GM23248 (cell line): ENCODE results near the gene DLG1. TPM values are rescaled to one million over a fixed set of nuclear protein-coding genes. Genes with fewer than 3 reads are reported as not detected.

Source experiments
- DNase-seq: peaks from one replicate; pipeline ENCODE4 v3.0.0-alpha.2; 2015
- H2AFZ ChIP-seq: fragments of 200-600 bp; sonication (generic); 2 replicates; pipeline ENCODE4 v1.6.1; 2016; ENCODE audit warnings: antibody characterized with exemption
- H3F3A ChIP-seq: fragments of 200-600 bp; sonication (generic); 2 replicates; pipeline ENCODE4 v1.6.1; 2016; ENCODE audit warnings: mild to moderate bottlenecking, antibody characterized with exemption, mixed run types; ENCODE audit not compliant: insufficient read depth
- H3K27ac ChIP-seq: fragments of 200-600 bp; sonication (generic); 2 replicates; pipeline ENCODE4 v1.5.1; 2016; ENCODE audit warnings: mild to moderate bottlenecking
- H3K27me3 ChIP-seq: fragments of 200-600 bp; sonication (generic); replicated peaks from 2 replicates; pipeline ENCODE4 v1.6.1; 2016; ENCODE audit warnings: mild to moderate bottlenecking; ENCODE audit not compliant: insufficient read depth
- H3K36me3 ChIP-seq: fragments of 200-600 bp; sonication (generic); 2 replicates; pipeline ENCODE4 v1.6.1; 2016; ENCODE audit warnings: low read depth, mild to moderate bottlenecking
- H3K4me1 ChIP-seq: fragments of 200-600 bp; sonication (generic); 2 replicates; pipeline ENCODE4 v1.6.1; 2016; ENCODE audit warnings: mild to moderate bottlenecking; ENCODE audit not compliant: insufficient read depth
- H3K4me2 ChIP-seq: fragments of 200-600 bp; sonication (generic); one replicate; pipeline ENCODE4 v1.6.1; 2016; ENCODE audit warnings: mild to moderate bottlenecking; ENCODE audit not compliant: unreplicated experiment
- H3K4me3 ChIP-seq: fragments of 200-600 bp; sonication (generic); 2 replicates; pipeline ENCODE4 v1.5.1; 2016; ENCODE audit warnings: mild to moderate bottlenecking
- H3K79me2 ChIP-seq: fragments of 200-600 bp; sonication (generic); 2 replicates; pipeline ENCODE4 v1.6.1; 2016; ENCODE audit warnings: mild to moderate bottlenecking; ENCODE audit not compliant: insufficient read depth
- H3K9ac ChIP-seq: fragments of 200-600 bp; sonication (generic); 2 replicates; pipeline ENCODE4 v1.6.1; 2016; ENCODE audit warnings: mild to moderate bottlenecking
- H3K9me2 ChIP-seq: fragments of 200-600 bp; sonication (generic); 2 replicates; pipeline ENCODE4 v1.6.1; 2016; ENCODE audit warnings: mixed run types, mild to moderate bottlenecking, moderate library complexity; ENCODE audit not compliant: insufficient read depth
- H3K9me3 ChIP-seq: fragments of 200-600 bp; sonication (generic); one replicate; pipeline ENCODE4 v1.6.1; 2017; ENCODE audit warnings: low read depth
- H4K20me1 ChIP-seq: fragments of 200-600 bp; sonication (generic); 2 replicates; pipeline ENCODE4 v1.6.0; 2016; ENCODE audit not compliant: insufficient read depth
- EZH2 ChIP-seq: fragments of 200-600 bp; sonication (generic); IDR thresholded peaks from 2 replicates; pipeline ENCODE4 v1.6.1; 2018; ENCODE audit warnings: antibody characterized with exemption, mild to moderate bottlenecking; ENCODE audit not compliant: insufficient read depth, poor library complexity, severe bottlenecking
- EZH2phosphoT487 ChIP-seq: fragments of 200-600 bp; sonication (generic); IDR thresholded peaks from 2 replicates; pipeline ENCODE4 v1.6.1; 2018; ENCODE audit warnings: antibody characterized with exemption, moderate library complexity, mild to moderate bottlenecking, low read depth; ENCODE audit not compliant: insufficient read depth
- WGBS, 2 experiments: methylation state at CpG; one replicate each; pipeline ENCODE4 v1.1.6; 2015 to 2017; ENCODE audit warnings: low lambda C conversion rate in 2 of 2, low coverage in 1 of 2; ENCODE audit errors: missing lambda C conversion rate in 2 of 2; 5-methylcytosine and 5-hydroxymethylcytosine counted together
- in situ Hi-C: fragments of 300-500 bp; cut with MboI; formaldehyde crosslinking; loops from 2 replicates; pipeline ENCODE4 v1.15.0; 2020
- polyA plus RNA-seq: library from polyadenylated mRNA; unstranded; fragments of >200 nt; fragmentation: Nextera tagmentation; extraction: Ambion mirVana; gene quantifications from 2 replicates; pipeline ENCODE4 v1.2.1, GENCODE V29; 2016
- total RNA-seq: library from RNA; depleted of rRNA; stranded (reverse); fragments of >200 nt; shearing (Covaris generic); gene quantifications from 2 replicates; pipeline ENCODE4 v1.2.3, GENCODE V29; 2014

DLG1 gene
- total and polyA plus RNA-seq, 2 experiments from 2014 or later, result 23.2 to 45.9 TPM

DNA sequence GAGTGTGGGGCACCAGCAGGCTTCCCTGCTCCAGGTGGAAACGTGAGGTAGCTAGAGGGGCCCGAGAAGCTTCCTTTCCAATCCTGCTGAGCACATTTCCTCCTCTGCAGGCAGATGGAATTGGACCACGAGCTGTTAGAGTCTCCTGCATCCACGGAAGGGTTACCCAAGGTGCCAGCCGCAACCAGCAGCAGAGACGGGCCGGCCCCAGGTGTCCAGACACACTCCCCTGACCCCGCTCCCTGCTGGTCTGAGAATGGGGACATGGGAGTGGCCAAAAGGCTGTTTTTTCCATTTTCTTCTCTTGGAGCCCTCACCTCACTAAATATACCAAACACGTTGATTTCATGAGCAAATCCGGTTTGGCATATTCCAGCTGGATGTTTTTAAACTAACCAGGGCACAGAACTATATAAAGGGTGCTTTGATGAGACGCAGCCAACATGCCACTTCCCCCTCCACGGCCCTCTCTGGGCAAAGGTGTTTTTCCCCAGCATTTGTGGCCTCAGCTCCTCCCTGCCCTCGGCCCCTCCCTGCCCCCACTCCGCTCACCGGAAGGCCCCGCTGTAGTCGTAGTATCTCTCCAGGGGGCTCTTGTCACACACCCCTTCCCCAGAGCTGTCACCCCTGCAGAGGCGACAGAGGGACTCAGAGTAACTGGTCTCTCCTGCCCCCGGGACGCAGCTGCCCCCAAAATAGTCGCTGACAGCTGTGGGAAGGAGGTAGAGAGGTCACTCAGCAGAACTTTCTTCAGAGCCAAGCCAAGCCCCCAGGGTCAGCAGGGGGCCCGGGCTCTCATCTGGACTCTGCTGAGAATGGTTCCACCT, 275.8 kb downstream of the DLG1 start:
- Histone ChIP-seq H4K20me1 (no peaks in the 10 kb centered on the region), H3K9me3 (no peaks in the 10 kb centered on the region), H3K36me3 (no peaks in the 10 kb centered on the region), H3K4me2 (no peak overlapping the region), H3K79me2 (no peaks in the 10 kb centered on the region), H2AFZ (no peak overlapping the region), H3F3A (no peaks in the 10 kb centered on the region), H3K9me2 (no peaks in the 10 kb centered on the region), H3K27me3 (peaks cover 10% of the 10 kb centered on the region), H3K27ac (no peak overlapping the region), H3K4me3 (no peak overlapping the region), H3K9ac (no peak overlapping the region), H3K4me1 (no peaks in the 10 kb centered on the region)
- no peak for DNase-seq
- TF ChIP-seq EZH2 (no peak), EZH2phosphoT487 (no peak)
- WGBS, 2 experiments, result 60 to 66% methylated on average over 22 of the region's 22 CpGs
- in situ Hi-C loops, result no loop called here

DNA sequence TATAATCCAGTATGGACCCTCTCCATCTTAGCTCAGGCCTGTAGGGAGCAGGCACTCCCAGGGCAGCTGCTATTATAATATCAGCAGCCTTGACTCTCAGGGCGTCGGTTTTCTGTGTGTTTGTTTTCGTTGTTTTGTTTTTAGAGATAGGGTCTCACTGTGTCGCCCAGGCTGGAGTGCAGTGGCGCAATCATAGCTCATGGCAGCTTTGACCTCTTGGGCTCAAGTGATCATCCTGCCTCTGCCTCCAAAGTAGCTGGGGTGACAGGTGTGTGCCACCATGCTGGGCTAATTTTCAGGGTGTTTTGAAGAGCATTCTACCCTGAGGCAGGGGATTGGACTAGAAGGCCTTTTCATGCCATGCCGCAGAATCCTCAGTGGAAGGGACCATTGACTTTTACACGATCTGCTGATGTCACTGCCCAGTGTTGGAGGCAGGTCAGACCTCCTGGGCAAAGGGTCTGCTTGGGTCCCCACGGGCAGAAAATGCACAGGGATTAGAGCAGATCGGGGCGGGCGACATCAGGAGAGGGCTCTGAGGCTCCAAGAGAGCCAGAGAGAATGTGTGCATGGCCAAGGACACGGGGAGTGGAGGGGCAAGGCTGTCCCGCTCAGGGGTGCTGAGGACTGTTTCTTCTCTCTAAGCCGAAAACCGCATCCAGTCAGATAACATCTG, 276.5 kb downstream of the DLG1 start:
- H3K79me2 ChIP-seq, result no peaks in the 10 kb centered on the region
- in situ Hi-C loops, result no loop called here
- no peak overlapping the region for H2AFZ ChIP-seq
- no peaks in the 10 kb centered on the region for H3K36me3 ChIP-seq
- H3K4me1 ChIP-seq, result no peaks in the 10 kb centered on the region
- H3K9me2 ChIP-seq, result no peaks in the 10 kb centered on the region
- no peaks in the 10 kb centered on the region for H3K9me3 ChIP-seq
- H3K27me3 ChIP-seq, result peaks cover 10% of the 10 kb centered on the region
- no peak overlapping the region for H3K27ac ChIP-seq
- DNase-seq, result no peak
- H4K20me1 ChIP-seq, result no peaks in the 10 kb centered on the region
- H3K4me2 ChIP-seq, result no peak overlapping the region
- H3K9ac ChIP-seq, result no peak overlapping the region
- WGBS, 2 experiments, result 79 to 80% methylated on average over 15 of the region's 15 CpGs
- no peak overlapping the region for H3K4me3 ChIP-seq
- TF ChIP-seq EZH2phosphoT487, result no peak
- TF ChIP-seq EZH2, result no peak
- no peaks in the 10 kb centered on the region for H3F3A ChIP-seq

DNA sequence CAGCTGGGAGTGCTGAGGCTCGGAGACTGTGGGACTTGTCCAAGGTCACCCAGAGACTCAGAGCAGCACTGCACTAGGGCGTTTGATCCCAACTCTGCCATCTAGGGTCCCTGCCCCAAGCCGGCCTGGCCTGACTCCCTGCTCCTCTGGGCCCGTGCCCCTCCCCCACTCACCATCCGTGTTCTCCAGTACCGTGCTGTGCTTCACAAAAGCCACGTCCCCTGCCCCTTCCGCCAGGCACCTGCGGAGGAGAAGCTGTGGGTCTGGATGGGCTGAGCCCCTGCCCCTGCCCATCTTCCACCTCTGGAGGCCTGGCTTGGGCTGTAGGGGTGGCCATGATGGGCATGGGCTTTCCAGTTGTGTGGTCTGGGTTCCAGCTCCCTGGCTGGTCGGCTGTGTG, 277.2 kb downstream of the DLG1 start:
- DNase-seq, result no peak
- Histone ChIP-seq H3K4me3 (no peak overlapping the region), H3K27me3 (peaks cover 10% of the 10 kb centered on the region), H3K4me1 (no peaks in the 10 kb centered on the region), H3K9me2 (no peaks in the 10 kb centered on the region), H3K9me3 (no peaks in the 10 kb centered on the region), H3K79me2 (no peaks in the 10 kb centered on the region), H4K20me1 (no peaks in the 10 kb centered on the region), H3K9ac (no peak overlapping the region), H3F3A (no peaks in the 10 kb centered on the region), H3K27ac (no peak overlapping the region), H3K36me3 (no peaks in the 10 kb centered on the region), H3K4me2 (no peak overlapping the region), H2AFZ (no peak overlapping the region)
- TF ChIP-seq EZH2phosphoT487, result no peak
- TF ChIP-seq EZH2, result no peak
- 64 to 66% methylated on average over 10 of the region's 10 CpGs for WGBS, 2 experiments
- in situ Hi-C loops, result no loop called here

DNA sequence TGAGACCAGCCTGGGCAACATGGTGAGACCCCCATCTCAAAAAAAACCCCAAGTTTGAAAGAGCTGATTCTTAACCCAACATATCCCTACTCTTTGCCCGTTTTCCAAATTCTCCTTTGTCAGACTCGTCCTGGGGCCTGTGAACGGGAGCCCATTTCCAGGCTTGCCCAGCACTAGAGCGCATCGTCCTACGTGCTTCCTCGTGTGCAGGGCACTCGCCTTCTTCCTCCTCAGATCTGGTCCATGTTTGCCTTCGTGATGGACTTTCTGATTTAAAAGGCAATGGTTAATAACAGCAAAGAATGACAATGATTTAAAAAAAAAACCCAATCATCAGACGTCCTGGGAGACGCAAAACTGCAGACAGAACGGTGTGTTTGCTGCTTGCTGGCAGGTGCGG, 278.9 kb downstream of the DLG1 start:
- no peaks in the 10 kb centered on the region for H3K36me3 ChIP-seq
- peaks cover 10% of the 10 kb centered on the region for H3K27me3 ChIP-seq
- no peak overlapping the region for H3K4me3 ChIP-seq
- no peak overlapping the region for H3K9ac ChIP-seq
- no peaks in the 10 kb centered on the region for H4K20me1 ChIP-seq
- no peak overlapping the region for H3K4me2 ChIP-seq
- H3K79me2 ChIP-seq, result no peaks in the 10 kb centered on the region
- no peak overlapping the region for H3K27ac ChIP-seq
- no peak overlapping the region for H2AFZ ChIP-seq
- whole genome bisulfite sequencing, 2 experiments, result 80 to 81% methylated on average over 13 of the region's 13 CpGs
- DNase-seq, result no peak
- in situ Hi-C loops, result no loop called here
- no peaks in the 10 kb centered on the region for H3K4me1 ChIP-seq
- no peaks in the 10 kb centered on the region for H3F3A ChIP-seq
- H3K9me3 ChIP-seq, result no peaks in the 10 kb centered on the region
- no peaks in the 10 kb centered on the region for H3K9me2 ChIP-seq
- TF ChIP-seq EZH2 (no peak), EZH2phosphoT487 (no peak)
